DLD1 (cell line): ENCODE data around the gene CMPK2.

Experiments used
- in situ Hi-C: cut with HindIII; loops from 2 replicates; pipeline ENCODE4 v1.10.0; 2017; ENCODE audit warnings: low sequenced_read_pairs

Gene CMPK2

GRCh38 chr2:6845312-6845711 lies 20.4 kb downstream of the CMPK2 start:
- in situ Hi-C loops: no loop called here

GRCh38 chr2:6841537-6842287 lies 24.0 kb downstream of the CMPK2 start:
- in situ Hi-C loops: no loop called here

GRCh38 chr2:6838673-6839319 lies 26.9 kb downstream of the CMPK2 start:
- in situ Hi-C loops: no loop called here

GRCh38 chr2:6835467-6835866 lies 30.2 kb downstream of the CMPK2 start:
- in situ Hi-C loops: no loop called here

DNA sequence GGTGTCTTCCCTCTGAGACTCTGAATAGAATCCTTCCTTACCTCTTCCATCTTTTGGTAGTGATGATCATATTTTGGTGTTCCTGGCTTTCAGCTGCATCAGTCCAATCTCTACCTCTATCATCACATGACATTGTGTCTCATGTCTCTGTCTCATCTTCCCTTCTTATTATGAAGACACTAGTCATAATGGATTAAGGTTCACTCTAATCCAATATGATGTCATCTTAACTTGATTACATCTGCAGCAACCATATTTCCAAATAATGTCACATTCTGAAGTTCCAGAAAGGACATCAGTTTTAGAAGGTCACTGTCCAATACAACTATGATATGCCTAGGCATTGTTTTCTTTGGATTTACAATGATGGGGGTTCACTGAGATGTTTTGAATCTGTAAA lies 31.5 kb downstream of the CMPK2 start:
- in situ Hi-C loops: no loop called here

DNA sequence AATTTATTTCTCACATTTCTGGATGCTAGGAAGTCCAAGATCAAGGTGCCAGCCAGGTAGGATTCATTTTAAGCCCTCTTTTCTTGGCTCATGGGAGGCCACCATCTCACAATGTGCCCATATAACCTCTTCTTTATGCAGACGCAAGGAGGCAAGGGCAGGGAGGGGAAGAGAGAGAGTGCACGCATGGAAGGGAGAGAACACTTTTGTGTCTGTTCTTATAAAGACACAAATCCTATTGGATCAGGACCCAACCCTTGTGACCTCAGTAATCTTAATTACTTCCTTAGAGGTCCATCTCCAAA lies 32.5 kb downstream of the CMPK2 start:
- in situ Hi-C loops: no loop called here

DNA sequence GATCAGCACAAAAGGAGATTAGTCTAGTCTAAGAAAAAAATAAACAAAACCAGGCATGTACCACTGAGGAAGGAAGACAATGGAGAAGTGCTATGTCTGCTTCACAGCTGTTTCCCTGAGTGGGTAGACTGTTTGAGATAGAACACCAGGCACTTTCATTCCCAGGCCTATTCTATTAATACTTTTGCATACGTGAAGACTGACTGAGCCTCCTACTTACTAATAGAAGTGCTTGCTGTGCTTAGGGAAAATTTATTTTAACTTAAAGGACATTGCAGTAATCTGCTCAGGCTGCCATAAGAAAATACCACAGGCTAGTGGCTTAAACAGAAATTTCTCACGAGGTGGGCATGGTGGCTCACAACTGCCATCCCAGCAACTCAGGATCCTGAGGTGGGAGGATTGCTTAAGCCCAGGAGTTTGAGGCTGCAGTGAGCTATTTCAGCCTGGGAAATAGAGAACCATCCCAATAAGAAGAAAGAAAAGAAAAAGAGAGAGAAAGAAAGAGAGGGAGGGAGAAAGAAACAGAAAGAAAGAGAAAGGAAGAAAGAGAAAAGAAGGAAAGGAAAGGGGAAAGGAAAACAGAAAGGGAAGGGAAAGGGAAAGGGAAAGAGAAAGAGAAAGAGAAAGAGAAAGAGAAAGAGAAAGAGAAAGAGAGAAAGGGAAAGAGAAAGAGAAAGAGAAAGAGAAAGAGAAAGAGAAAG lies 33.0 kb downstream of the CMPK2 start:
- in situ Hi-C loops: no loop called here

- in situ Hi-C loops: no loop called here
Measured at GRCh38 chr2:6831229-6831628, 34.5 kb downstream of the CMPK2 start.

DNA sequence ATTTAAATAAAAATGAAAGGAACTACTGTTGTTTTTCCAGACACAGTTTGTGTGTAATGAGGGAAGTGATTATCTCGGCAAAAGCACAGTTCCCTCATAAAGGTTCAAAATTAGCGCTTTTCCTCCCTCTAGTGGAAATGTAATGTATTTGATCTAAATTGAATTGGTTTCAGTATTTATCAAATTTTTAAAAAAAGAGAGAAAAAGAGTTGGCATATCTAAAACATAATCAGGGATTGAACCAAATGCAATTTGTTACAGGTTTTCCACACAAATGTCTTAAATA lies 37.5 kb downstream of the CMPK2 start:
- in situ Hi-C loops: no loop called here

DNA sequence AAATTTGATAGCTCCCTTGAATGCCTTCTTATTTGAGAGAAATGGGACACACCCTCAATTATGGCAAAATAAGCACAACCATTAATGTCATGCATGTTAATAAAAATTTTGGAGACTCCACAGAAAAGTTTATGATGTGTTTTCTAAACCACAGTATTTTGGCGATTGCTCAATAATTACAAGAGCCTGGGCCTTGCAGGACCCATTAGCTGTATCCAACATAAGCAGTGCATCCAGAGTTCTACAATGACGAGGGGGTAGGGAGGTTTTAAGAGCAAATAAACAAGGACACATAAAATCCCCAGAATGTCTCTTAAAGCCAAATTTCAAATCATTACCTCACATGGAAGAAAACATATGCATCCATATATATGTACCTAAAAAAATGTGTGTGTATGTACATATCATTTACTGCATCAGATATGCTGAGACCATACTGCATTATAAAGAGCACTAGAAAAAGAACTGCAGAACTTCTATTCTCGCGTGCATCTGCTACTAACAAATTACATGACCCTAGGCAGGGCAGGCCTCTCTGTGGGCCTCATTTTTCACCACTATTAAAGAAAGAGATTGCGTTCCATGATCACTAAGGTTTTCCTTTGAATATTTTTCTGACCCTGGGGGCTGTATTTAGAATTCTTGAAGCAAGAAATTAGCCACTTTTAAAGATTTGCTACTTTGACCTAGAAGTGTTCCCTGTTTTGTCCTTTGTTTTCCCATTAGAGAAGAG lies 38.0 kb downstream of the CMPK2 start:
- in situ Hi-C loops: no loop called here

- in situ Hi-C loops: no loop called here
Measured at GRCh38 chr2:6826081-6826913, 39.4 kb downstream of the CMPK2 start.

- in situ Hi-C loops: no loop called here
Measured at GRCh38 chr2:6824962-6825361, 40.7 kb downstream of the CMPK2 start.

GRCh38 chr2:6823111-6823510 lies 42.6 kb downstream of the CMPK2 start:
- in situ Hi-C loops: no loop called here

DNA sequence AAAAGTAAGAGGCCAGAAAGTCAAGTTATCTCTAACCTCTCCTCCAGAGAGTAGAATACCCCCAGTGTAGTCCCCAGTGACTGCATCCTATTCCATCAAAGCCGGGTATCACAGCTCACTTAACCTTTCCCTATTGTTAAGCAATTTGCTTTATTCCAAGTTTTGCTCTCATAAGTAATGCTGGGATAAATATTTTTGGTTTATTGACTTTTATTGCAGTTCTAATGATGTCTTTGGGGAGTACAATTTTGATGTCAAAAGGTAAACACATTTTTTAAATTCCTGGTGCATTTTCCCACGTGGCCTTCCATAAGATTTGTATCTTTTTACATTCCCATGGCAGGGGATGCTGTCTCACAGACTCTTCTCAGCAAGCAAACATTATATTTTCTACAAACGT lies 43.3 kb downstream of the CMPK2 start:
- in situ Hi-C loops: no loop called here

DNA sequence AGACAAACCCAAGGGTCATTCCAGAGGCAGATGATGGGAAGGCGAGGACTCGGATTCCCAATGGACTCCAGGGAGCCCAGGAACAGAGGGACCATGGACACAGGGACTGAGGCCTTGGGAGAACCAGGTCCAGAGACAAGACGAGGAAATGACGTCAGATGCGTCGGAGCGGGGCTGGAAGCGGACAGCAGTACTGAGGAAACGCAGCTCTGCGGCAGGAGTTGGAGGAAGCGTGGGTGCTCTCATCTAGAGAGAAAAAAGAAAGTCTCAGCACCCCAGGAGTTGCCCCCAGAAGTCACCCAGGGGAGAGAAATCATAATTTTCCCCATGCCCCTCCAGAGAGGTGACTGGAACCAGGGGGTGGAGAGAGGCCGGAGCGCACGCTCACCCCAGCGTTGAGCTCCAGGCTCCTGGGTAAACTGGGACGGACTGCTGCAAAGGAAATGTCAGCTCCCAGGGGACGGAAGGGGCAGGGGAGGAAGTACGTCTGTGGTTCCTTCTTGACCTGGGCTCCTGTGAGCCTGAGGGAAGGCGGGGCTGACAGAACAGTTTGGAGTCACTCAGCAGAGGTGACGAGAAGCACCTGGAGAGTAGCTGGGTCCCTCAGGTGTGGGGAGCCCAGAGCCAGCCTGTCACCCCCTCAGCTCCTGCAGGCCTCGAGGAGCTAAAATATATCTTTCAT lies 44.7 kb downstream of the CMPK2 start:
- in situ Hi-C loops: no loop called here

DNA sequence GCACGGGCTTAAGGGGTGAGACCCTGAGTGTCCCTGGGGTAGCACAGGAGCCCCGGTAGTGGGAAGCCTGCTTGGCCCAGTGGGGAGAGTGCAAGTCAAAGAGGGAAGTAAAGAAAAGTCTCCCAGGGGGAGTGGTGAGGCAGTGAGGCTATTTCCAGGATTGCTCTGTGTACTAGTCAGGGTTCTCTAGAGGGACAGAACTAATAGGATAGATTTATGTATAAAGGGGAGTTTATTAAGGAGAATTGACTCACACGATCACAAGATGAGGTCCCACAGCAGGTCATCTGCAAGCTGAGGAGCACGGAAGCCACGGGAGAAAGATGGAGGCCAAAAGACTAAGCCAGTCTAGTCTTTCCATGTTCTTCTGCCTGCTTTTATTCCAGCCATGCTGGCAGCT lies 45.5 kb downstream of the CMPK2 start:
- in situ Hi-C loops: no loop called here

GRCh38 chr2:6819668-6820067 lies 46.0 kb downstream of the CMPK2 start:
- in situ Hi-C loops: no loop called here

DNA sequence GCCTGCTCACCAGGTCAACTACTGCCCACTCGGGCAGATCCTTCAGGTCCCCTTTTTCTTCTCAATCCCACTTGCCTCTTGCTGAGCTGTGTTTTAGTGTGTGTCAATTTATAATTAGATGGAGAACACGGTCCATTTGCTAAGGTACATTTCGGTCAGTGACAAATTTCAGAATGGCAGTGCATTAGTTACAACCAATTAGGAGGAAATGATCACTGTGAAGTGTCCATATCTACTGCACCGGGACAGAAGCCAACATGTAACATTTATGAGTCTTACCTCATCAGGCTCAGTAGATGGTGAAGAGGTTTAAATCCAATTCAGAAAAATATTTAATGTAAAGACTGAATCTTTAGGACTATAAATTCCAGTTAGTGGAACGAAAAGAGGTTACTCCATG lies 47.7 kb downstream of the CMPK2 start:
- in situ Hi-C loops: no loop called here

- in situ Hi-C loops: no loop called here
Measured at GRCh38 chr2:6814869-6815268, 50.8 kb downstream of the CMPK2 start.

GRCh38 chr2:6814312-6814711 lies 51.4 kb downstream of the CMPK2 start:
- in situ Hi-C loops: no loop called here
